ENCODE measurements around the gene AGPAT4. TPM values are rescaled to one million over a fixed set of nuclear protein-coding genes. Genes with fewer than 3 reads are reported as not detected.
"Not testable (repeated sequence)": the region's sequence is repeated elsewhere in the genome, so short reads cannot be mapped to it uniquely, and the experiment has no call there.

The AGPAT4 gene
- polyA plus RNA-seq, 1 experiment: 3.7 TPM

DNA sequence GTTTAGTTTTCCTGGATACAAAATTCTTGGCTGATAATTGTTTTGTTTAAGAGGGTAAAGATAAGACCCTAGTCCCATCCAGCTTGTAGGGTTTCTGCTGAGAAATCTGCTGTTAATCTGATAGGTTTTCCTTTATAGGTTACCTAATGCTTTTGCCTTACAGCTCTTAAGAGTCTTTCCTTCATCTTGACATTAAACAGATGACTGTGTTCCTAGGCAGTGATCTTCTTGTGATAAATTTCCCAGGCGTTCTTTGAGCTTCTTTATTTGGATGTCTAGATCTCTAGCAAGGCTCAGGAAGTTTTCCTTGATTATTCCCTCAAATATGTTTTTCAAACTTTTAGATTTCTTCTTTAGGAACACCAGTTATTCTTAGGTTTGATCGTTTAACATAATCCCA, 148.3 kb downstream of the AGPAT4 start:
- ChIA-PET CTCF (no interaction called here), POLR2A (no interaction called here)
- Histone ChIP-seq H3K4me3 (ENCODE audit: low read depth, low read length) (no peak overlapping the region), H3K36me3 (ENCODE audit: control insufficient read depth, insufficient read depth, low read length) (0 out of 2 replicates have a peak, but pooled peaks cover under 1% of the 10 kb centered on the region), H3K27me3 (ENCODE audit: control insufficient read depth, insufficient read depth, low read length) (no peaks in the 10 kb centered on the region; the same call in 1 of the 2 replicates)
- TF ChIP-seq, protein P1, sequence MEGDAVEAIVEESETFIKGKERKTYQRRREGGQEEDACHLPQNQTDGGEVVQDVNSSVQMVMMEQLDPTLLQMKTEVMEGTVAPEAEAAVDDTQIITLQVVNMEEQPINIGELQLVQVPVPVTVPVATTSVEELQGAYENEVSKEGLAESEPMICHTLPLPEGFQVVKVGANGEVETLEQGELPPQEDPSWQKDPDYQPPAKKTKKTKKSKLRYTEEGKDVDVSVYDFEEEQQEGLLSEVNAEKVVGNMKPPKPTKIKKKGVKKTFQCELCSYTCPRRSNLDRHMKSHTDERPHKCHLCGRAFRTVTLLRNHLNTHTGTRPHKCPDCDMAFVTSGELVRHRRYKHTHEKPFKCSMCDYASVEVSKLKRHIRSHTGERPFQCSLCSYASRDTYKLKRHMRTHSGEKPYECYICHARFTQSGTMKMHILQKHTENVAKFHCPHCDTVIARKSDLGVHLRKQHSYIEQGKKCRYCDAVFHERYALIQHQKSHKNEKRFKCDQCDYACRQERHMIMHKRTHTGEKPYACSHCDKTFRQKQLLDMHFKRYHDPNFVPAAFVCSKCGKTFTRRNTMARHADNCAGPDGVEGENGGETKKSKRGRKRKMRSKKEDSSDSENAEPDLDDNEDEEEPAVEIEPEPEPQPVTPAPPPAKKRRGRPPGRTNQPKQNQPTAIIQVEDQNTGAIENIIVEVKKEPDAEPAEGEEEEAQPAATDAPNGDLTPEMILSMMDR (IDR thresholded peaks at IDR 0.05; ENCODE audit: insufficient read depth, low read depth, low read length): no peak
- DNase-seq (ENCODE audit: low read depth): no peak

DNA sequence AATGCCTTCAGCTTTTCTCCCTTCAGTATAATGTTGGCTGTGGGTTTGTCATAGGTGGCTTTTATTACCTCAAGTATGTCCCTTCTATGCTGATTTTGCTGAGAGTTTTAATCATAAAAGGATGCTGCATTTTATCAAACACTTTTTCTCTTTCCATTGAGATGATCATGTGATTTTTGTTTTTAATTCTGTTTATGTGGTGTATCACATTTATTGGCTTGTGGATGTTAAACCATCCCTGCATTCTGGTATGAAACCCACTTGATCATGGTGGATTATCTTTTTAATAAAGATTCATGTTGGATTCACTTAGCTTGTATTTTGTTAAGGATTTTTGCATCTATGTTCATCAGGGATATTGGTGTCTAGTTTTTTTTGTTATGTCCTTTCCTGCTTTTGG, 150.5 kb downstream of the AGPAT4 start:
- CTCF ChIA-PET: interaction anchor here (0.8 kb wide), 1 partner anchor 9 kb away, joined by 3 read pairs; no protein-coding TSS in a partner anchor
- H3K4me3 ChIP-seq (ENCODE audit: low read depth, low read length); POLR2A ChIA-PET; H3K27me3 ChIP-seq (ENCODE audit: control insufficient read depth, insufficient read depth, low read length); H3K36me3 ChIP-seq (ENCODE audit: control insufficient read depth, insufficient read depth, low read length); DNase-seq (ENCODE audit: low read depth): not testable (repeated sequence)

DNA sequence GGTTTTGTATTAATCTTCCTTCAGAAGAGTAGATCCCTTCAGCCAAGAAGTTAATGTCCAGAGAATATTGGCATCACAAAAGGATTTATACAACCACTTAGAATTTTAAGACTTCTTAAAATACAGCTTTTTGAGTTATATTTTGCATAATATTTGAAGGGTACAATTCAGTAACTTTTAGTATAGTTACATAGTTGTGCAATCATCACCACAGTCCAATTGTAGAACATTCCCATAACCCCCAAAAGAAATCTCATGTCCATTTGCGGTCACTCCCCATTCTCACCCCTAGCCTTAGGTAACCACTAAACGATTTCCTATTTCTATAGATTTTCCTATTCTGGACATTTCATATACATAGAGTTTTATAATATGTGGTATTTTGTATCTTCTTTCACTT, 155.9 kb downstream of the AGPAT4 start:
- CTCF ChIA-PET: no interaction called here
- Histone ChIP-seq H3K27me3 (ENCODE audit: control insufficient read depth, insufficient read depth, low read length) (no peaks in the 10 kb centered on the region), H3K36me3 (ENCODE audit: control insufficient read depth, insufficient read depth, low read length) (no peaks in the 10 kb centered on the region; the same call in 1 of the 2 replicates), H3K4me3 (ENCODE audit: low read depth, low read length) (no peak overlapping the region)
- DNase-seq (ENCODE audit: low read depth): no peak
- TF ChIP-seq, protein P1 (IDR thresholded peaks at IDR 0.05; ENCODE audit: insufficient read depth, low read depth, low read length): no peak
- POLR2A ChIA-PET: no interaction called here

DNA sequence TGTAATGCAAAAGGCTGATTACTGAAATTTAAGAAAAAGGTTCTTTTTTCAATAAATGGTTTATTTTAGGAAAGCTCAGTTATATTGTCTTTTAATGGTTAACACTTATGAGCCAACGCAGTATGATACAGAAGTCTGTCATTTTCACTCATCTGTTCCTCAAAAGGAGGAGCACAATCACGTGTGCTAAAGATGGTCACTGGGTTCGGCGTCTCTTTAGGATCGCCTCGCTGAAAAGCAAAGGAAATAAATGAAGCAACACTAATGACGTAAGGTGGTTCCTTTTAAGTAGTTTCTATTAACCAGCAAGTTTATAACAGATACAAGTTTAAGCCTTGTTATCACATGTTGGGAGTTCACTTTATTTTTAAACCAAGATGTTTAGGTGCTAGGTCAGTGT, 156.6 kb downstream of the AGPAT4 start:
- CTCF ChIA-PET: no interaction called here
- no peak overlapping the region for H3K4me3 ChIP-seq (ENCODE audit: low read depth, low read length)
- POLR2A ChIA-PET: no interaction called here
- peaks cover 1% of the 10 kb centered on the region for H3K36me3 ChIP-seq (ENCODE audit: control insufficient read depth, insufficient read depth, low read length)
- TF ChIP-seq, protein P1 (IDR thresholded peaks at IDR 0.05; ENCODE audit: insufficient read depth, low read depth, low read length): no peak
- no peaks in the 10 kb centered on the region for H3K27me3 ChIP-seq (ENCODE audit: control insufficient read depth, insufficient read depth, low read length)
- DNase-seq (ENCODE audit: low read depth): no peak

DNA sequence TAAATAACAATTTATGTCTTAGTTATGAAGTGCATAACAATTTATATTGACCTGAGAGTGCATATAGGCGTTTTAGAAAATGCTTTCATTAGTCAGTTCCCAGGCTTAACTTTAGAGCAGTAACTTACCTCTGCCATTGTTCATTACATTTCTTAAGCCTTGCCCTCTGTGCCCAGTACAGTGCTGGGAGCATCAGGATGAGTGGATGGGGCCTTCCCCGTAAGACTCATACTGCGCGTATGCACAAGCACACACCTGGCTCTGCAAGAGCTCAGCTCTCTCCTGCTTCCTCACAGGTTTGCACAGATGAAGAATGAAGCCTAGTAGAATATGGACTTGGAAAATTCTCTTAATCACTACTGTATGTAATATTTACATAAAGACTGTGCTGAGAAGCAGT, 157.3 kb downstream of the AGPAT4 start:
- H3K4me3 ChIP-seq (ENCODE audit: low read depth, low read length): no peak overlapping the region
- no peaks in the 10 kb centered on the region for H3K27me3 ChIP-seq (ENCODE audit: control insufficient read depth, insufficient read depth, low read length)
- TF ChIP-seq, protein P1 (IDR thresholded peaks at IDR 0.05; ENCODE audit: insufficient read depth, low read depth, low read length): no peak
- H3K36me3 ChIP-seq (ENCODE audit: control insufficient read depth, insufficient read depth, low read length): peaks cover 3% of the 10 kb centered on the region
- CTCF ChIA-PET: no interaction called here
- POLR2A ChIA-PET: no interaction called here
- DNase-seq (ENCODE audit: low read depth): no peak

DNA sequence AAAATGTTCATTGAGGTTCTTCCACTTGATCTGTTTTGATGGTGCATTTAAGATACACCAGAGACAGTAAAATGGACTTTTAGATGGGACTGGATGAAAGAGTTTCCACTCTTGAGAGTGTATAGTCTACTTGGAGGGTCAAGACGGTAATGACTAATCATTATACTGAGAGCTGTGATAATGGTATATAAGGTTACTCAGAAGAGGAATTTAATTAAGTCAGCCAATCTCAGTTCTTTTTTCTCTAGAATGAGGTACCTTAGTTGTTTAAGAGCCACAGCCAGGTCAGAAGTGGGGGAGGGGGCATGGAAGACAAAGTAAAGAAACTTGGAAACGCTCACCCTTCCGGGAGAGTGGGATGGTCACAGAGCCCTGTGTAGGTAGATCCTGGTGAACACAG, 158.4 kb downstream of the AGPAT4 start:
- ChIA-PET POLR2A (no interaction called here), CTCF (interaction anchor here (0.5 to 1.5 kb wide), 2 partner anchors 14 to 21 kb away, joined by 3 to 4 read pairs; no protein-coding TSS in a partner anchor)
- TF ChIP-seq, protein P1 (IDR thresholded peaks at IDR 0.05; ENCODE audit: insufficient read depth, low read depth, low read length): no peak
- no peak for DNase-seq (ENCODE audit: low read depth)
- peaks cover 5% of the 10 kb centered on the region for H3K36me3 ChIP-seq (ENCODE audit: control insufficient read depth, insufficient read depth, low read length)
- no peaks in the 10 kb centered on the region for H3K27me3 ChIP-seq (ENCODE audit: control insufficient read depth, insufficient read depth, low read length)
- no peak overlapping the region for H3K4me3 ChIP-seq (ENCODE audit: low read depth, low read length)
